NCI-H1436 (cell line): ENCODE measurements around the gene HAVCR1.
"Not testable (repeated sequence)": the region's sequence is repeated elsewhere in the genome, so short reads cannot be mapped to it uniquely, and the experiment has no call there.

Experiments
- DNase-seq: peaks from one replicate; lab custom pipeline; 2025; lab: John Stamatoyannopoulos, UW

The HAVCR1 gene

DNA sequence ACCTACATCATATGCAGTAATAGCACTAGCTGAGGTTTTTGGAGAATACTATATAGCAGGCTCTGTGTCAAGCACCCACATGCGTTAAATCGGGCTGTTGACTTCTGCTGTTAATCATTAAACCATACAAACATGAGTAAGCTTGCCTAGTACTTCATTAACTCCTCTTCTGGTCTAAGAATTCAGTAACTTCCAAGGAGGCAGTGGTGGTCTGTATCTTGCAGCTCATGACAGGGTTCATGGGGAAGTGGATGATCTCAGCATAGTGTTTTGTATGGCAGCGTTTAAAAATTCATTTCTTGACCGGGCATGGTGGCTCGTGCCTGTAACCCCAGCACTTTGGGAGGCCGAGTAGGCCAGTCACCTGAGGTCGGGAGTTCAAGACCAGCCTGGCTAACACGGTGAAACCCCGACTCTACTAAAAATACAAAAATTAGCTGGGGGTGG is at the start of gene HAVCR1:
TSS of gene HAVCR1 (minus strand) at position 24 of the 447 bp plus-strand sequence. CDS start 1,173 bp downstream, outside the sequence.
- DNase-seq = no peak

- DNase-seq = no peak
Observed at GRCh38 chr5:157107508-157107907, 48.6 kb upstream of the HAVCR1 start.

GRCh38 chr5:157106630-157107461 is 47.9 kb upstream of the HAVCR1 start:
- DNase-seq = no peak

GRCh38 chr5:157100140-157100679 is 41.3 kb upstream of the HAVCR1 start:
- DNase-seq = no peak

GRCh38 chr5:157088342-157088990 is 29.6 kb upstream of the HAVCR1 start:
- no peak for DNase-seq

DNA sequence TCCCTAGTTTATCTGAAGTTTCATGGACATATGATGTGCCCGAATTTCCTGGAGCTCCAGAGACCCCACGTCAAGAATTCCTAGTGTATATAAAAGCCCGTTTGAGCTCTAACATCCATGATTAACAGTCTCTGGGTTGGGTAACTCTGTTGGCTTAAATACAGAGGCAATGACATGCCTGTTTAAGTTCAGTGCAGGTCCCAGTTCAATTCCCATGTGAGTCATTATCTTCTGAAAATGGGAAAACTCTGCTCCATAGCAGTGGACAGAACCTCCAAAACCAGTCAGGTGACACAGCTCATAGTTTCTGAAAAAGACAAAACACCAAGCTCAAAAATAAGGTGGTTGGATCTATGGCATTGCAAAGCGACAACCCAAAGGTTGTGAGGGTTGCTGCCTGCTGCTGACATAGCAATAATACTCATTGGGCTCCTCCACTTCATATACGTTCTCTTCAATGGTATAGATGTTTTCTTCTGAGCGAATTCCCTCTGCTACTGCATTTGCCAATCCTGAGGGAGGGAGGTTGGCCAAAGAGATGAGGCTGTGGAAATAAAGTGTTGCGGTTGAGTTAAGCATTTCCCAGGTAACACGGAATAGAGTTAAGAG is 27.9 kb upstream of the HAVCR1 start:
- no peak for DNase-seq

DNA sequence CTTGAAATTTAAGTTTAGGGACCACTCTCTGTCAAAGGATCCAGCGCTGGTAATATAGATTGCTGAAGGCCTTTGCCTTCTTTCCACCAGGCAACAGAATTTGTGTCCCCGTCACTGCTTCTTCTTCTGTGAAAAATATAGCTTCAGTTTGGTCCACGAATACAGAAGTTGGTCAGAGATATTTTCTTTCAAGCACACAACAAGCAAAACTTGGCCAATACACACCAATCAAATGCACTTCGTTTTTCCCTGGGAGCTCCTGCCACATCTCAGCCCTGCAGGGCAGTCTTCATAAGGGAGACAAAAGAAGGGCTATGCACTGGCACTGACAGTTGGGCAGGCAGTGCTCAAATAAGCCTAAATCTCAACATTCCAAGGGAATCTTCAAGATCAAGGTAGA is 27.0 kb upstream of the HAVCR1 start:
- DNase-seq = no peak

DNA sequence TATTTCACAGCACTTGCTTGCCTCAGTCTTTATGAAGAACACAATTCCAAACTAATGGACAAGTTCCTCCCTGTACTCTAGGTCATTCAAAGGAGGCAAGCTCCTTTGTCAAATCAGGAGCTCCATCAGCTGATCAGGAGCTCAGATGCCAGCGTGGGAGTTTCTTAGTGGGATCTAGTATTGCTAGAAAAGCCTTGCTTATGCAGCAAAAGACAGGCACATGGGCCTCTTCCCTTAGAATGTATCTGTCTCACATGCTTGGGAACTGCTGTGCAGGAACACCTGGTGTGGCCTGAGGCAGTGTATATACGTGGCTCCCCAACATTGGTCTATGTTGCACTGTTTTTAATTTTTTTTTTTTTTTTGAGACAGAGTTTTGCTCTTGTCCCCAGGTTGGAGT is 21.4 kb upstream of the HAVCR1 start:
- DNase-seq = no peak

- no peak for DNase-seq
Observed at GRCh38 chr5:157076558-157076957, 17.6 kb upstream of the HAVCR1 start.

GRCh38 chr5:157072508-157072907 is 13.6 kb upstream of the HAVCR1 start:
- no peak for DNase-seq

GRCh38 chr5:157069949-157070348 is 11.0 kb upstream of the HAVCR1 start:
- DNase-seq = no peak

GRCh38 chr5:157068785-157069184 is 9.9 kb upstream of the HAVCR1 start:
- DNase-seq = no peak

DNA sequence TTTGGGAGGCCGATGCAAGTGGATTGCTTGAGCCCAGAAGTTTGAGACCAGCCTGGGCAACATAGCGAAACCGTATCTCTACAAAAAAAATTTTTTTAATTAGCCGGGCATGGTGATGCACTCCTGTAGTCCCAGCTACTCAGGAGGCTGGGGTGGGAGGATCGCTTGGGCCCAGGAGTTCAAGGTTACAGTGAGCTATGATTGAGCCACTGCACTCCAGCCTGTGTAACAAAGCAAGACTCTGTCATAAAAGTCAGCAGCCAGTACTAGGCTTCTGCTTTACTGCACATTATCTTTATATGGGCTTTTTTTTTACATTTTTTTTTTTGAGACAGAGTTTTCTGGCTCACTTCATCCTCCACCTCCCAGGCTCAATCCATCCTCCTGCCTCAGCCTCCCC is 9.4 kb upstream of the HAVCR1 start:
- DNase-seq = no peak

DNA sequence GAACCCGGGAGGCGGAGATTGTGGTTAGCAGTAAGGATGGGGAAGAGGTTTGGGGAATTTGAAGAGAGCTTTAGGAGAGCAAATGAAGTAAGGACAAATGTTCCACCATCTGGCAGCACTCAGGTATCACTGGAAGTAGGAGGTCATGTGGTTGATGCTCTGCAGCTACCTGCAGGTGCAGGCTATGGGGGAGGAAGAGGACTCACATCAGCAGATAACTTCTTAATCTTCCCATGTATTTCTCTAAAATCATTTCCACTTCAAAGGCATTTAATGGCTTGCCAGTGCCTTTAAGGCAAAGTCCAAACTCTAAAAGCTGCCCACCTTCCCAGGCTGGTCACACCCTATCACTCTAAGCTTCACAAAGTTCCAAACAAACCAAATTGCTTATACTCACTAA is 8.1 kb upstream of the HAVCR1 start:
- DNase-seq = no peak

- DNase-seq = no peak
Observed at GRCh38 chr5:157066080-157066479, 7.2 kb upstream of the HAVCR1 start.

DNA sequence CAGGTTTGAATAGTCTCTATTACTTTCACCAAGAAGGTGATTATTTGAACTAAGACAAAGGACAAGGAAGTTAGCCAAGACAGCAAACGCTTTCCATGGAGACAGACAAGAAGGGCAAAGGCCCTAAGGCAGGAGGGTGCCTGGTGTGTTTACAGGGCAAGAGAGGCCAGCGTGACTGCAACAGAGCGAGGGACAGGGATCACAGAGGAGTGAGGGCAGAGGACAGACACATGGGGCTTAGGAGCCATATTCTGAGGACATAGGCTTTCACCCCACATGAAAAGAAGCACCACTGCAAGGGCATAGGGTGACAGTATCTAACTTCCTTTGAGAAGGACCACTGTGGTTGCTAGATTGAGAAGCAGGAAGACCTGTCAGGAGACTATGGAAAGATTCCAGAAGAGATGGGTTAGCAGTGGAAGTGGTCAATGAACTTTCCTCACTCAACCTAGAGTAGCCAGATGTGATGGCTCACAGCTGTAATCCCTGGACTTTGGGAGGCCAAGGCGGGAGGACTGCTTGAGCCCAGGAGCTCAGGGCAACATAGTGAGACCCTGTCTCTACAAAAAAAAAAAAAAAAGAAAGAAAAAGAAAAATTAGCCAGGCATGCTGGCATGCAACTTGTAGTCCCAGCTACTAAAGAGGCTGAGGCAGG is 5.0 kb upstream of the HAVCR1 start:
- DNase-seq = no peak

- DNase-seq = no peak
Observed at GRCh38 chr5:157059891-157060290, 975 bp upstream of the HAVCR1 start.

DNA sequence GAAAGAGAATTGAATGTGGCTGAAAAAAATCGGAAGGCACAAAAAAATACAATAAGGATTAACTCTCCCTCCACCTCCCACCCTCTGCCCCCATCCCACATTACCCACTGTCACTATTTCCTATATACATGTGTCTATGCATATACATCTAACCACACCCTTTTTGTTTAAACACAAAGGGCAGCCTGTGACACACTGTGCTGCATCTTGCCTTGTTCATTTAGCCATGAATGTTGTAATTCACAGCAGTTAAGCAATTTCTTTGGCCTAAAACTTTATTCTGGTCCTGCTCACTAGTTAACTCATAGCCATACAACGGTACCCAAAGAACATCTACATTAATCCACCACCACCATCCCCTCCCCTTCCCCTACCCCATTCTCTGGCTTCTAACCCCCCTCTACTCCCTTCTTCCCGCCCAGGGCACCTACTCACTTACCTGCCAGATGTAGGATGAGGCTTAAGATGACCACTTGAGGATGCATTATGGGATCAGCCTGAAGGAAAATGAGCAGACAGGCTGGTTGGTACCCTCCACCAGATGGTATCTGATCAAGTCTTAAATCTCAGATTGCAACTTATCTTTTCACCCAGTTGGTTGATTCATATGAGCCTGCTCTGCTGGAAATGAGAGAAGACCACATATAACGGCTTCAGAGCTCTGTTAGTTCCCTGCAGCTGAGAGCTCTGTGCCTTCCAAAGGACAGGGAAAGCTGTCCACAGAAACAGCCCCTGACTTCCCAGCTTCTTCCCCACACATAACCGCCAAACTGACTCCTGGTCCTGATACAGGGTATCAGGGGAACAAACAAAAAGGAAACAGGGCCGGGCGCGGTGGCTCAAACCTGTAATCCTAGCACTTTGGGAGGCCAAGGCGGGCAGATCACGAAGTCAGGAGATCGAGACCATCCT is 1.2 kb downstream of the HAVCR1 start:
- DNase-seq = no peak

DNA sequence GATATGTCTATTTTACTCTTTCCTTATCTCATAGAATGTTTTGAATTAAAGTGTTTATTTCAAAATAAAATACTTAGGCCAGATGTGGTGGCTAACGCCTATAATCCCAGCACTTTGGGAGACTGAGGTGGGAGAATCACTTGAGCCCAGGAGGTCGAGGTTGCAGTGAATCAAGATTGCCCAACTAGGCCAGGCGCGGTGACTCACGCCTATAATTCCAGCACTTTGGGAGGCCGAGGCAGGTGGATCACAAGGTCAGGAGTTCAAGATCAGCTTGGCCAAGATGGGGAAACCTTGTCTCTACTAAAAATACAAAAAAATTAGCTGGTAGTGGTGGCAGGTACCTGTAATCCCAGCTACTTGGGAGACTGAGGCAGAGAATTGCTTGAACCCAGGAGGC is 2.1 kb downstream of the HAVCR1 start:
- DNase-seq = not testable (repeated sequence)

DNA sequence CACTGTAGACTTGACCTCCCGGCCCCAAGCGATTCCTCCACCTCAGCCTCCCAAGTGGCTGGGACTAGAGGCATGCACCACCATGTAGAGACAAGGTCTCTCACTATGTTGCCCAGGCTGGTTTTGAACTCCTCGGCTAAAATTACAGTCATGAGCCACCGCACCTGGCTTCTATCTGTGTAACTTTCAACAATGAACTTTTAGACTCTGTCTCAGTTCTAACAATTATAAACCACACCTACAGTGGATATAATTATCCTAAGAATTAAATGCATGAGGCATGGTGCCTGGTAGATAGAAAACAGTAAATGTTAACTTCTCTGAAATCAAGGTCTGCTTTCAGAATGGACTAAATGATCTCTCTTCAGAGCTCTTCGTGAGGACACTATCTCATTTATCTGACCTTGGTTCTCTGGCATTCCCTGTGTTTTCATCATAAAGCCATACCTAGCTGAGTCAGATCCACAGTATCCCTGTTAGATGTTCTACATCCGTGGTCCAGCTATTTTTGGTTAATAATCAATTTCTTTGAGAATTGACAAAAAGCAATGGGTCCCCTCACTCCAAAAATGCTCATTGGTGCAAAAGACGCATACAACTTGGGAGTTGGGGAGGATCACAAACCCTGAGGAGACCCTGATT is 7.2 kb downstream of the HAVCR1 start:
- no peak for DNase-seq

- no peak for DNase-seq
Observed at GRCh38 chr5:157050050-157050449, 8.9 kb downstream of the HAVCR1 start.
